Colonic mucosa (tissue), 4 donors: ENCODE measurements around the gene ABHD1. TPM values are rescaled to one million over a fixed set of nuclear protein-coding genes. Genes with fewer than 3 reads are reported as not detected.
"Not testable (repeated sequence)": the region's sequence is repeated elsewhere in the genome, so short reads cannot be mapped to it uniquely, and the experiment has no call there.

ENCODE experiments used
- DNase-seq: peaks from one replicate; pipeline ENCODE4 v3.0.0-alpha.2; 2020
- H3K27ac ChIP-seq: fragments of 200-600 bp; one replicate; pipeline ENCODE4 v1.8.0; 2021
- H3K27me3 ChIP-seq: fragments of 200-600 bp; one replicate; pipeline ENCODE4 v1.8.0; 2021
- H3K36me3 ChIP-seq: fragments of 200-600 bp; one replicate; pipeline ENCODE4 v1.8.0; 2021
- H3K4me1 ChIP-seq: fragments of 200-600 bp; one replicate; pipeline ENCODE4 v1.8.0; 2021; ENCODE audit warnings: mild to moderate bottlenecking
- H3K4me3 ChIP-seq: fragments of 200-600 bp; one replicate; pipeline ENCODE4 v1.8.0; 2021
- H3K9ac ChIP-seq, 2 donors: one replicate each; pipeline ENCODE4 v1.7.0; 2013; ENCODE audit warnings: control low read depth in 2 of 2, low read depth in 2 of 2, low read length in 2 of 2
- H3K9me3 ChIP-seq: fragments of 200-600 bp; one replicate; pipeline ENCODE4 v1.8.0; 2021
- intact Hi-C: fragments of 100-400 bp; cut with DNase I; formaldehyde crosslinking; loops from one replicate; pipeline ENCODE4 v1.14.1; 2022
- total RNA-seq, 2 donors: library from RNA; stranded (reverse); fragmentation: NEBNext Ultra II Directional in 1 of 2; extraction: Animal tissue kit (Norgen Biotek cat#: 25700) in 1 of 2; gene quantifications; one replicate each; pipeline ENCODE4 v1.2.1, GENCODE V29; 2021
- TF ChIP-seq, protein P1 (sequence below): fragments of 200-600 bp; IDR thresholded peaks from one replicate; pipeline ENCODE4 v1.8.0; 2022; ENCODE audit warnings: antibody characterized with exemption, mild to moderate bottlenecking
- donor health status: healthy.
- donor health status: DM: no; HTN: no; CAD: no.
- donor health status: DM: no; HTN: no; CAD: no.

The ABHD1 gene
- total RNA-seq, 2 donors from 2014 or later, result not detected

- intact Hi-C loops, result no loop called here
- H3K36me3 ChIP-seq, result no peaks in the 10 kb centered on the region
- no peaks in the 10 kb centered on the region for H3K27me3 ChIP-seq
- H3K27ac ChIP-seq, result no peak overlapping the region
- no peak for DNase-seq
- H3K4me1 ChIP-seq, result no peaks in the 10 kb centered on the region
- no peaks in the 10 kb centered on the region for H3K9me3 ChIP-seq
- no peak overlapping the region for H3K9ac ChIP-seq
- no peak overlapping the region for H3K4me3 ChIP-seq
- TF ChIP-seq, protein P1, sequence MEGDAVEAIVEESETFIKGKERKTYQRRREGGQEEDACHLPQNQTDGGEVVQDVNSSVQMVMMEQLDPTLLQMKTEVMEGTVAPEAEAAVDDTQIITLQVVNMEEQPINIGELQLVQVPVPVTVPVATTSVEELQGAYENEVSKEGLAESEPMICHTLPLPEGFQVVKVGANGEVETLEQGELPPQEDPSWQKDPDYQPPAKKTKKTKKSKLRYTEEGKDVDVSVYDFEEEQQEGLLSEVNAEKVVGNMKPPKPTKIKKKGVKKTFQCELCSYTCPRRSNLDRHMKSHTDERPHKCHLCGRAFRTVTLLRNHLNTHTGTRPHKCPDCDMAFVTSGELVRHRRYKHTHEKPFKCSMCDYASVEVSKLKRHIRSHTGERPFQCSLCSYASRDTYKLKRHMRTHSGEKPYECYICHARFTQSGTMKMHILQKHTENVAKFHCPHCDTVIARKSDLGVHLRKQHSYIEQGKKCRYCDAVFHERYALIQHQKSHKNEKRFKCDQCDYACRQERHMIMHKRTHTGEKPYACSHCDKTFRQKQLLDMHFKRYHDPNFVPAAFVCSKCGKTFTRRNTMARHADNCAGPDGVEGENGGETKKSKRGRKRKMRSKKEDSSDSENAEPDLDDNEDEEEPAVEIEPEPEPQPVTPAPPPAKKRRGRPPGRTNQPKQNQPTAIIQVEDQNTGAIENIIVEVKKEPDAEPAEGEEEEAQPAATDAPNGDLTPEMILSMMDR, result no peak
These were observed 21.3 kb upstream of the ABHD1 start for GRCh38 chr2:27102329-27102728.

DNA sequence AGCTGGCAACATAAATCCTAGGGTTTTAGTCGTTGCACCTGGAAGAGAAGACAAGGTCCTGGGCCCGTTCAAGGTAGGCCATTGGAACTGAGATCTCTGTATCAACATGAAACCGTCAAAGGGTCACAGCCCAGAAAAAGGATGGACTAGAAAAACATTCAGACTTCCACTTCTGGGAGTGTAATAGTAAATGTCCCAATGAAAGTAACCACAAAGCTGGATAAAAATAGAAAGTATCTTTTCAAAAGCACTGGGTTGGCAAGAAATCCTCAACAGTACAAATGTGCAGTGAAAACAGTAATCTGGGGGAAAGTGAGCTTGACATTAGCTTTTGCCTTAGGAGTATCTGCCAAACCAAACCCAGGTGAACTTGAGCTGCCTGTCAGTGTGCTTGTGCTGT is 17.6 kb upstream of the ABHD1 start:
- Histone ChIP-seq H3K4me1 (no peaks in the 10 kb centered on the region), H3K27me3 (no peaks in the 10 kb centered on the region), H3K4me3 (no peak overlapping the region), H3K27ac (no peak overlapping the region), H3K9ac (no peak overlapping the region), H3K9me3 (no peaks in the 10 kb centered on the region), H3K36me3 (no peaks in the 10 kb centered on the region)
- no peak for DNase-seq
- intact Hi-C loops, result no loop called here
- TF ChIP-seq, protein P1, result no peak

DNA sequence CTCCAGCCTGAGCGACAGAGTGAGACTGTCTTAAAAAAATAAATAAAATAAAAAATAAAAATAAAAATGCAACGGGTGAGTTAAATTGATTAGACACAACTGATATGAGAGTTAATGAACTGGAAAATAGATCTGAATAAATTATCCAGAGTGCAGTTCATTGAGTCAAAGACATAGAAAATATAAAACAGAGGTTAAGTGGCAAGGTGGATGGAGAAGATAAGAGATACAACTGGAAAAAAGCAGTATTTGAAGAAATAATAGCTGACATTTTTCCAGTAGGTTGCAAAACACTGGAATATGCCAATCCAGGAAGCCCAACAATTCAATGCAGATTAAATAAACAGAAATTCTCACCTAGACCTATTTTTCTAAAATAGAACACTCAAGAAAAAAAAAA is 15.4 kb upstream of the ABHD1 start:
- no peaks in the 10 kb centered on the region for H3K4me1 ChIP-seq
- H3K27ac ChIP-seq, result no peak overlapping the region
- no peaks in the 10 kb centered on the region for H3K27me3 ChIP-seq
- no peak overlapping the region for H3K9ac ChIP-seq
- TF ChIP-seq, protein P1, result no peak
- DNase-seq, result no peak
- H3K9me3 ChIP-seq, result no peaks in the 10 kb centered on the region
- H3K36me3 ChIP-seq, result no peaks in the 10 kb centered on the region
- no peak overlapping the region for H3K4me3 ChIP-seq
- intact Hi-C loops, result no loop called here

GRCh38 chr2:27109083-27109482 is 14.5 kb upstream of the ABHD1 start:
- no peak overlapping the region for H3K9ac ChIP-seq
- no peak overlapping the region for H3K27ac ChIP-seq
- intact Hi-C loops, result no loop called here
- no peaks in the 10 kb centered on the region for H3K27me3 ChIP-seq
- DNase-seq, result no peak
- H3K4me3 ChIP-seq, result no peak overlapping the region
- no peaks in the 10 kb centered on the region for H3K36me3 ChIP-seq
- H3K9me3 ChIP-seq, result no peaks in the 10 kb centered on the region
- TF ChIP-seq, protein P1, result no peak
- no peaks in the 10 kb centered on the region for H3K4me1 ChIP-seq

DNA sequence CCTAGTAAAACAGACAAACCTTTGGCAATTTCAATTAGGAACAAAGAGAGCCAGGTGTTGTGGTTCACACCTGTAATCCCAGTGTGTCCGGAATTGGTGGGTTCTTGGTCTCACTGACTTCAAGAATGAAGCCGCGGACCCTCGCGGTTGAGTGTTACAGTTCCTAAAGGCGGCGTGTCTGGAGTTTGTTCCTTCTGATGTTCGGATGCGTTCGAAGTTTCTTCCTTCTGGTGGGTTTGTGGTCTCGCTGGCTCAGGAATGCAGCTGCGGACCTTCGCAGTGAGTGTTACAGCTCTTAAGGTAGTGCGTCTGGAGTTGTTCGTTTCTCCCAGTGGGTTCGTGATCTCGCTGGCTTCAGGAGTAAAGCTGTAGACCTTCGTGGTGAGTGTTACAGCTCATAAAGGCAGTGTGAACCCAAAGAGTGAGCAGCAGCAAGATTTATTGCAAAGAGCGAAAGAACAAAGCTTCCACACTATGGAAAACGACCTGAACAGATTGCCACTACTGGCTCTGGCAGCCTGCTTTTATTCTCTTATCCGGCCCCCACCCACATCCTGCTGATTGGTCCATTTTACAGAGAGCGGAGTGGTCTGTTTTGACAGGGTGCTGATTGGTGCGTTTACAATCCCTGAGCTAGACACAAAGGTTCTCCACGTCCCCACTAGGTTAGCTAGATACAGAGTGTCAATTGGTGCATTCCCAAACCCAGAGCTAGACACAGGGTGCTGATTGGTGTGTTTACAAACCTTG is 12.8 kb upstream of the ABHD1 start:
- H3K27me3 ChIP-seq, H3K4me1 ChIP-seq, H3K27ac ChIP-seq, H3K4me3 ChIP-seq, intact Hi-C loops, DNase-seq, H3K9ac ChIP-seq, H3K9me3 ChIP-seq, H3K36me3 ChIP-seq: not testable (repeated sequence)

DNA sequence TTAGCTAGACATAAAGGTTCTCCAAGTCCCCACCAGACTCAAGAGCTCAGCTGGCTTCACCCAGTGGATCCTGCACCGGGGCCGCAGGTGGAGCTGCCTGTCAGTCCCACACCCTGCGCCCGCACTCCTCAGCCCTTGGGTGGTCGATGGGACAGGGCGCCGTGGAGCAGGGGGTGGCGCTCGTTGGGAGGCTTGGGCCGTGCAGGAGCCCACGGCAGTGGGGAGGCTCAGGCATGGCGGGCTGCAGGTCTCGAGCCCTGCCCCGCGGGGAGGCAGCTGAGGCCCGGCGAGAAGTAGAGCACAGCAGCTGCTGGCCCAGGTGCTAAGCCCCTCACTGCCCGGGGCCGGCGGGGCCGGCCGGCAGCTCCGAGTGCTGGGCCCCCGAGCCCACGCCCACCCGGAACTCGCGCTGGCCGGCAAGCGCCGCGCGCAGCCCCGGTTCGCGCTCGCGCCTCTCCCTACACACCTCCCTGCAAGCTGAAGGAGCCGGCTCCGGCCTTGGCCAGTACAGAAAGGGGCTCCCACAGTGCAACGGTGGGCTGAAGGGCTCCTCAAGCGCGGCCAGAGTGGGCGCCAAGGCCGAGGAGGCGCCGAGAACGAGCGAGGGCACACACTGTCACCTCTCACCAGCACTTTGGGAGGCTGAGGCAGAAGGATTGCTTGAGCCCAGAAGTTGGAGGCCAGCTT is 12.1 kb upstream of the ABHD1 start:
- H3K4me3 ChIP-seq, H3K27me3 ChIP-seq, DNase-seq, intact Hi-C loops, H3K27ac ChIP-seq, H3K9ac ChIP-seq, H3K9me3 ChIP-seq, H3K36me3 ChIP-seq, H3K4me1 ChIP-seq: not testable (repeated sequence)
